A549 (cell line): ENCODE results near the gene DIAPH1. TPM values are rescaled to one million over a fixed set of nuclear protein-coding genes. Genes with fewer than 3 reads are reported as not detected.

Experiments
- ATAC-seq, 2 experiments: fragments of 200-7000 bp in 1 of 2; fragments of >200 bp in 1 of 2; cut with Nextera tagmentation in 1 of 2; cut with Tn5 transposase in 1 of 2; 3 replicates each; pipeline versions ENCODE4 v1.8.0 to v1.9.1; 2018 to 2020; ENCODE audit warnings: mild to moderate bottlenecking in 1 of 2, moderate library complexity in 1 of 2
- CTCF ChIA-PET: fragments of 300-600 bp; sonication (Branson Sonifier 250); formaldehyde crosslinking; extraction: SDS; loops from one replicate; lab custom pipeline; 2021; ENCODE audit warnings: antibody characterized with exemption, inconsistent platforms; lab: Yijun Ruan, JAX
- POLR2A ChIA-PET: fragments of 350-600 bp; formaldehyde crosslinking; extraction: SDS; loops from one replicate; lab custom pipeline; 2021; ENCODE audit warnings: antibody characterized with exemption, inconsistent platforms; lab: Yijun Ruan, JAX
- DNase-seq, 2 experiments: peaks; one replicate each; pipeline versions ENCODE4 v3.0.0 to v3.0.0-alpha.2; 2011 to 2016; ENCODE audit warnings: low read depth in 1 of 2, low spot score in 1 of 2
- FAIRE-seq: peaks from 2 replicates; lab custom pipeline; 2011; peaks lifted over from hg19 to GRCh38; lab: Jason Lieb, UNC
- H3K27ac ChIP-seq, 2 experiments: fragments of >200 bp; sonication (Bioruptor Twin); formaldehyde crosslinking; 3 replicates each; pipeline ENCODE4 v1.5.1; 2016 to 2017
- H3K4me1 ChIP-seq: fragments of >200 bp; sonication (Bioruptor Twin); formaldehyde crosslinking; 3 replicates; pipeline ENCODE4 v1.6.1; 2016
- H3K4me2 ChIP-seq: fragments of >200 bp; sonication (Bioruptor Twin); formaldehyde crosslinking; 3 replicates; pipeline ENCODE4 v1.6.1; 2016
- H3K4me3 ChIP-seq: fragments of >200 bp; sonication (Bioruptor Twin); formaldehyde crosslinking; 3 replicates; pipeline ENCODE4 v1.5.1; 2016
- H3K9me3 ChIP-seq: fragments of >200 bp; sonication (Bioruptor Twin); formaldehyde crosslinking; 3 replicates; pipeline ENCODE4 v1.6.1; 2016
- BHLHE40 ChIP-seq: IDR thresholded peaks from 2 replicates; pipeline ENCODE4 v1.6.1; 2012; ENCODE audit warnings: low read depth, low read length, inconsistent platforms
- CBX2 ChIP-seq: fragments of 200-600 bp; sonication (generic); IDR thresholded peaks from 2 replicates; pipeline ENCODE4 v1.6.1; 2016; ENCODE audit warnings: low read depth, mild to moderate bottlenecking, borderline replicate concordance
- CHD2 ChIP-seq: fragments of 150-350 bp; IDR thresholded peaks from 2 replicates; pipeline ENCODE4 v1.6.1; 2014; ENCODE audit warnings: low read length; ENCODE audit not compliant: partially characterized antibody
- CHD4 ChIP-seq: fragments of 200-600 bp; sonication (generic); IDR thresholded peaks from 2 replicates; pipeline ENCODE4 v1.6.1; 2016; ENCODE audit warnings: antibody characterized with exemption, mild to moderate bottlenecking, borderline replicate concordance
- EHF ChIP-seq: fragments of 250-450 bp; sonication (Bioruptor Pico); IDR thresholded peaks from 2 replicates; pipeline ENCODE4 v1.5.0; 2020; ENCODE audit warnings: mild to moderate bottlenecking
- EHMT2 ChIP-seq: fragments of 200-600 bp; sonication (generic); IDR thresholded peaks from 2 replicates; pipeline ENCODE4 v1.6.1; 2016; ENCODE audit warnings: antibody characterized with exemption, low read depth, mild to moderate bottlenecking, moderate library complexity
- FOSB ChIP-seq: fragments of 250-450 bp; sonication (Bioruptor Pico); IDR thresholded peaks from 2 replicates; pipeline ENCODE4 v1.5.0; 2020; ENCODE audit warnings: mild to moderate bottlenecking, moderate library complexity
- FOSL2 ChIP-seq, 2 experiments: fragments of 450-650 bp in 1 of 2; fragments of >200 bp in 1 of 2; sonication (Bioruptor Twin) in 1 of 2; formaldehyde crosslinking; IDR thresholded peaks; 2 replicates each; pipeline versions ENCODE4 v1.5.0 to v1.6.1; 2016 to 2020; ENCODE audit warnings: mild to moderate bottlenecking in 1 of 2, moderate library complexity in 1 of 2
- FOXS1 ChIP-seq: fragments of 250-450 bp; sonication (Bioruptor Pico); IDR thresholded peaks from 2 replicates; pipeline ENCODE4 v1.5.0; 2020; ENCODE audit warnings: mild to moderate bottlenecking, moderate library complexity
- GATA3 ChIP-seq: IDR thresholded peaks from 2 replicates; pipeline ENCODE4 v1.6.1; 2012; ENCODE audit warnings: borderline replicate concordance
- HDAC2 ChIP-seq: fragments of 200-600 bp; sonication (generic); IDR thresholded peaks from 2 replicates; pipeline ENCODE4 v1.6.1; 2016
- HEYL ChIP-seq: fragments of 250-450 bp; sonication (Bioruptor Pico); IDR thresholded peaks from 2 replicates; pipeline ENCODE4 v1.8.0; 2021; ENCODE audit warnings: mild to moderate bottlenecking, moderate library complexity
- HOXA7 ChIP-seq: fragments of 250-450 bp; sonication (Bioruptor Pico); IDR thresholded peaks from 2 replicates; pipeline ENCODE4 v1.5.0; 2020; ENCODE audit warnings: mild to moderate bottlenecking, moderate library complexity
- HOXB13 ChIP-seq: fragments of 250-450 bp; sonication (Bioruptor Pico); IDR thresholded peaks from 2 replicates; pipeline ENCODE4 v1.5.0; 2020; ENCODE audit warnings: low read depth, mild to moderate bottlenecking, moderate library complexity
- JUNB ChIP-seq: fragments of >200 bp; sonication (Bioruptor Twin); formaldehyde crosslinking; IDR thresholded peaks from 2 replicates; pipeline ENCODE4 v1.6.1; 2016
- MAZ ChIP-seq: fragments of 150-350 bp; IDR thresholded peaks from 2 replicates; pipeline ENCODE4 v1.6.1; 2014; ENCODE audit warnings: antibody characterized with exemption, low read depth, low read length, borderline replicate concordance
- MYC ChIP-seq: IDR thresholded peaks from 2 replicates; pipeline ENCODE4 v1.6.1; 2012; ENCODE audit warnings: mild to moderate bottlenecking, inconsistent platforms, low read length, improper control_type of control experiment, borderline replicate concordance
- NFE2L2 ChIP-seq: fragments of 150-350 bp; conservative IDR thresholded peaks from 2 replicates; pipeline ENCODE4 v1.6.1; 2014; ENCODE audit warnings: low read length
- NPAS2 ChIP-seq: fragments of 250-450 bp; sonication (Bioruptor Pico); IDR thresholded peaks from 2 replicates; pipeline ENCODE4 v1.8.0; 2022; ENCODE audit warnings: mild to moderate bottlenecking, moderate library complexity, borderline replicate concordance
- NR3C1 ChIP-seq: fragments of >200 bp; sonication (Bioruptor Twin); formaldehyde crosslinking; IDR thresholded peaks from 3 replicates; pipeline ENCODE4 v1.6.1; 2017
- PHF8 ChIP-seq: fragments of 200-600 bp; sonication (generic); IDR thresholded peaks from 2 replicates; pipeline ENCODE4 v1.6.1; 2016; ENCODE audit warnings: low read depth, mild to moderate bottlenecking, antibody characterized with exemption, moderate library complexity, borderline replicate concordance
- POLR2A ChIP-seq: IDR thresholded peaks from 2 replicates; pipeline ENCODE4 v1.6.1; 2012; ENCODE audit warnings: mild to moderate bottlenecking, low read length
- POLR2AphosphoS2 ChIP-seq: conservative IDR thresholded peaks from 2 replicates; pipeline ENCODE4 v1.6.1; 2012; ENCODE audit warnings: low read length, improper control_type of control experiment, inconsistent platforms
- RARB ChIP-seq: fragments of 250-450 bp; sonication (Bioruptor Pico); IDR thresholded peaks from 2 replicates; pipeline ENCODE4 v1.8.0; 2021; ENCODE audit warnings: mild to moderate bottlenecking, moderate library complexity
- RFX5 ChIP-seq: fragments of 450-650 bp; IDR thresholded peaks from 2 replicates; pipeline ENCODE4 v1.7.1; 2014; ENCODE audit warnings: antibody characterized with exemption, mild to moderate bottlenecking, moderate library complexity
- RNF2 ChIP-seq: fragments of 200-600 bp; sonication (generic); IDR thresholded peaks from 2 replicates; pipeline ENCODE4 v1.6.1; 2016; ENCODE audit warnings: low read depth, mild to moderate bottlenecking, antibody characterized with exemption, moderate library complexity, borderline replicate concordance
- TFCP2L1 ChIP-seq: fragments of 250-450 bp; sonication (Bioruptor Pico); IDR thresholded peaks from 2 replicates; pipeline ENCODE4 v1.5.0; 2021; ENCODE audit warnings: mild to moderate bottlenecking
- ZC3H11A ChIP-seq: fragments of 450-650 bp; IDR thresholded peaks from 2 replicates; pipeline ENCODE4 v1.6.1; 2014; ENCODE audit warnings: antibody characterized with exemption, mild to moderate bottlenecking
- ZNF302 ChIP-seq: fragments of 250-450 bp; sonication (Bioruptor Pico); IDR thresholded peaks from 2 replicates; pipeline ENCODE4 v1.9.0; 2021; ENCODE audit warnings: inconsistent platforms, mild to moderate bottlenecking, moderate library complexity
- WGBS: methylation state at CpG from one replicate; pipeline ENCODE4 v1.1.6; 2017; ENCODE audit errors: missing lambda C conversion rate; 5-methylcytosine and 5-hydroxymethylcytosine counted together
- polyA plus RNA-seq, 4 experiments: library from polyadenylated mRNA; depleted of rRNA in 3 of 4; stranded (reverse); fragments of >200 nt; fragmentation: RNase III in 1 of 4; extraction: RNeasy Plus Mini Kit Qiagen cat#74134 plus additional on column Dnase treatment in 1 of 4; gene quantifications; 2 replicates in 3 of 4; 3 replicates in 1 of 4; pipeline ENCODE4 v1.2.3, GENCODE V29; 2011 to 2017
- TF ChIP-seq, protein P1 (sequence below): fragments of 250-450 bp; sonication (Bioruptor Pico); IDR thresholded peaks from 2 replicates; pipeline ENCODE4 v1.5.0; 2020; ENCODE audit warnings: low read depth, mild to moderate bottlenecking, moderate library complexity
- TF ChIP-seq, protein P2 (sequence below): IDR thresholded peaks from 2 replicates; pipeline ENCODE4 v1.6.1; 2012
- TF ChIP-seq, protein P3 (sequence below): IDR thresholded peaks from 2 replicates; pipeline ENCODE4 v1.6.1; 2012
- TF ChIP-seq, protein P4 (sequence below): IDR thresholded peaks from 2 replicates; pipeline ENCODE4 v1.6.1; 2012; ENCODE audit warnings: low read depth, borderline replicate concordance
- TF ChIP-seq, protein P5 (sequence below): fragments of >200 bp; sonication (Bioruptor Twin); formaldehyde crosslinking; IDR thresholded peaks from 3 replicates; pipeline ENCODE4 v1.5.1; 2016
- TF ChIP-seq, protein P6 (sequence below): fragments of >200 bp; sonication (Bioruptor Twin); formaldehyde crosslinking; IDR thresholded peaks from 2 replicates; pipeline ENCODE4 v1.6.1; 2016

The DIAPH1 gene
- polyA plus RNA-seq, 2 of the 4 experiments (the other 2 are of a cell fraction), result 53.4 to 59.8 TPM

DNA sequence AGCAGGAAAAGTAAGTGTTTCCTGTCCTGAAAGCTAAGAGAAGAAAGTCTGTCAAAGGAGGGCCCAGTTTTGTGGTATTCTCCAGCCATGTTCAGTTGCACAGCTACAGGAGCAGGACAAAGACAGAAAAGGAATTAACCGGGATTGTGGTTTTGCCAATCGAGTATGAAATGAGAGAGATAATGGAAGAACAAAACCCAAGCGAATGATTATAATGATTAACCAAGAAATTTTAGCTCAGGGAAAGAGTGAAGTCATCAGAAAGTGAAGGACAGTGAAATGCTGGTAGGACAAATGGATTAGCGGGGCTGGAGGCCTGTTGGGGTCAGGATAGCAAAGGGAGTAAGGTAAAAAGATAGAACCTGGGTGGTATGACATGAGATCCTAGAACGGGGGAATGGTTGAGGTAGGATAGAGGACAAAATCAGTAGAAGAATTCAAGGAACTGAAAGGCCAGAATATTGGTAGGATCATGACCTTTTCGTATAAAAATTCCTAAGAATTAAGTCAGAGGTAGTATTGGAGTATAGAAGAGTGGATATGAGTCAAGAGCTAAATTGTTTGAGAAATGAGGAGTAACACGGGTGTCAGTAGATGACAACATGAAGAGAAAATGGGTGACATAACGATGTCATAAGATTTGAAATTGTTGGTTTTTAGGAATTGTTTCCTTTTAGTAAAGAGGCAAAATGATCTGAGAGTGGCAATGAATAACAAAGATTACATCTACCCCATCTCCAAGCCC is 52.8 kb downstream of the DIAPH1 start (continued):
- TF ChIP-seq POLR2A (no peak), GATA3 (no peak), BHLHE40 (no peak), FOSB (CRISPR knock-in tag) (no peak), NR3C1 (no peak), NFE2L2 (no peak), JUNB (no peak), FOXS1 (no peak), EHMT2 (no peak)
- TF ChIP-seq, all 56 proteins: peak for 0

DNA sequence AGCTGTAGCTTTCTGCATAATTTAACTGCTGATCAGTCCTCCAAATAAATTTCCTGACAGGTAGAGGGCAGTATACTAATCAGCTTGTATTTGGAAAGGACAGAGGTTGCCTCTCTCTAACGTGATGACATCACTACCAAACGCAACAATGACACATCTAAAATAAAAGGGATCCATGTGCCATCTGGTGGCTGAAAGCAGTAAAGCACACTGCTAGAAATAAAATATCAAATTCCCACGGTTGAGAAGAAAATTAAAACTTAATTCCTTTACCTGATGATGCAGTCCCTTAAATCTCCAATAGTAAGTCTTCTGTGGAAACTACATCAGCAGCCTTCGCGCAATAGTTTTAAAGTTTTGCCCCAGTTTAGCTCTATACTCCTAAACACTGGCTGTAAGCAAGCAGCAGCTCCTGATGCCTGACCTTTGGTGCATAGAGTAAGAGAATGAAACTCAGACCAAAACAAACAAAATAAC is 54.5 kb downstream of the DIAPH1 start:
- ATAC-seq, result peak; percentile 76 to 93
- no peaks in the 10 kb centered on the region for H3K4me1 ChIP-seq
- POLR2A ChIA-PET, result interaction anchor here (0.5 to 1.6 kb wide), 7 partner anchors 181 to 480 kb away, joined by 3 to 8 read pairs (median 3); partner anchors contain the start of genes PCDHB2, PCDHGA1, PCDHGA7 and PCDHGB1
- no peak overlapping the region for H3K4me3 ChIP-seq
- peak; percentile 99 for FAIRE-seq
- peaks cover 5% of the 10 kb centered on the region; the same call in 1 of the 3 replicates for H3K9me3 ChIP-seq
- peak; percentile 50 to 95 for DNase-seq
- WGBS, result 41% methylated on average over 5 of the region's 5 CpGs
- no peak overlapping the region for H3K27ac ChIP-seq
- H3K4me2 ChIP-seq, result no peak overlapping the region
- CTCF ChIA-PET, result interaction anchor here (0.5 to 3.7 kb wide), 76 partner anchors 10 to 871 kb away, joined by 3 to 30 read pairs (median 4); partner anchors contain the start of genes PCDHB11, PCDHB14, PCDHB16 and PCDHB2
- TF ChIP-seq ZNF302 (CRISPR knock-in tag) (no peak), ZC3H11A (no peak), HOXA7 (CRISPR knock-in tag) (no peak), FOSL2 (IDR thresholded peaks at IDR 0.05) (no peak), FOSL2 (CRISPR knock-in tag; IDR thresholded peaks at IDR 0.05) (peak; percentile 94), POLR2A (no peak), EHMT2 (no peak), MAZ (no peak), HOXB13 (CRISPR knock-in tag) (no peak), NR3C1 (no peak), CHD2 (no peak), PHF8 (no peak), MYC (no peak), HEYL (CRISPR knock-in tag) (no peak), RNF2 (no peak), POLR2AphosphoS2 (no peak), CHD4 (no peak), RARB (CRISPR knock-in tag) (no peak), HDAC2 (no peak), EHF (CRISPR knock-in tag) (no peak), NFE2L2 (peak; percentile 81), BHLHE40 (no peak), CBX2 (no peak), GATA3 (no peak), NPAS2 (CRISPR knock-in tag) (no peak), RFX5 (no peak), FOSB (CRISPR knock-in tag) (no peak), TFCP2L1 (no peak)
- TF ChIP-seq, protein P1, sequence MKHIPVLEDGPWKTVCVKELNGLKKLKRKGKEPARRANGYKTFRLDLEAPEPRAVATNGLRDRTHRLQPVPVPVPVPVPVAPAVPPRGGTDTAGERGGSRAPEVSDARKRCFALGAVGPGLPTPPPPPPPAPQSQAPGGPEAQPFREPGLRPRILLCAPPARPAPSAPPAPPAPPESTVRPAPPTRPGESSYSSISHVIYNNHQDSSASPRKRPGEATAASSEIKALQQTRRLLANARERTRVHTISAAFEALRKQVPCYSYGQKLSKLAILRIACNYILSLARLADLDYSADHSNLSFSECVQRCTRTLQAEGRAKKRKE (CRISPR knock-in tag), result no peak
- TF ChIP-seq, protein P2, sequence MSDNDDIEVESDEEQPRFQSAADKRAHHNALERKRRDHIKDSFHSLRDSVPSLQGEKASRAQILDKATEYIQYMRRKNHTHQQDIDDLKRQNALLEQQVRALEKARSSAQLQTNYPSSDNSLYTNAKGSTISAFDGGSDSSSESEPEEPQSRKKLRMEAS, result peak; percentile 51; the same call in 1 of the 2 replicates
- TF ChIP-seq, protein P3, sequence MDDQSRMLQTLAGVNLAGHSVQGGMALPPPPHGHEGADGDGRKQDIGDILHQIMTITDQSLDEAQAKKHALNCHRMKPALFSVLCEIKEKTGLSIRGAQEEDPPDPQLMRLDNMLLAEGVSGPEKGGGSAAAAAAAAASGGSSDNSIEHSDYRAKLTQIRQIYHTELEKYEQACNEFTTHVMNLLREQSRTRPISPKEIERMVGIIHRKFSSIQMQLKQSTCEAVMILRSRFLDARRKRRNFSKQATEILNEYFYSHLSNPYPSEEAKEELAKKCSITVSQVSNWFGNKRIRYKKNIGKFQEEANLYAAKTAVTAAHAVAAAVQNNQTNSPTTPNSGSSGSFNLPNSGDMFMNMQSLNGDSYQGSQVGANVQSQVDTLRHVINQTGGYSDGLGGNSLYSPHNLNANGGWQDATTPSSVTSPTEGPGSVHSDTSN, result no peak
- TF ChIP-seq, protein P4, sequence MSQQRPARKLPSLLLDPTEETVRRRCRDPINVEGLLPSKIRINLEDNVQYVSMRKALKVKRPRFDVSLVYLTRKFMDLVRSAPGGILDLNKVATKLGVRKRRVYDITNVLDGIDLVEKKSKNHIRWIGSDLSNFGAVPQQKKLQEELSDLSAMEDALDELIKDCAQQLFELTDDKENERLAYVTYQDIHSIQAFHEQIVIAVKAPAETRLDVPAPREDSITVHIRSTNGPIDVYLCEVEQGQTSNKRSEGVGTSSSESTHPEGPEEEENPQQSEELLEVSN, result no peak
- TF ChIP-seq, protein P5, sequence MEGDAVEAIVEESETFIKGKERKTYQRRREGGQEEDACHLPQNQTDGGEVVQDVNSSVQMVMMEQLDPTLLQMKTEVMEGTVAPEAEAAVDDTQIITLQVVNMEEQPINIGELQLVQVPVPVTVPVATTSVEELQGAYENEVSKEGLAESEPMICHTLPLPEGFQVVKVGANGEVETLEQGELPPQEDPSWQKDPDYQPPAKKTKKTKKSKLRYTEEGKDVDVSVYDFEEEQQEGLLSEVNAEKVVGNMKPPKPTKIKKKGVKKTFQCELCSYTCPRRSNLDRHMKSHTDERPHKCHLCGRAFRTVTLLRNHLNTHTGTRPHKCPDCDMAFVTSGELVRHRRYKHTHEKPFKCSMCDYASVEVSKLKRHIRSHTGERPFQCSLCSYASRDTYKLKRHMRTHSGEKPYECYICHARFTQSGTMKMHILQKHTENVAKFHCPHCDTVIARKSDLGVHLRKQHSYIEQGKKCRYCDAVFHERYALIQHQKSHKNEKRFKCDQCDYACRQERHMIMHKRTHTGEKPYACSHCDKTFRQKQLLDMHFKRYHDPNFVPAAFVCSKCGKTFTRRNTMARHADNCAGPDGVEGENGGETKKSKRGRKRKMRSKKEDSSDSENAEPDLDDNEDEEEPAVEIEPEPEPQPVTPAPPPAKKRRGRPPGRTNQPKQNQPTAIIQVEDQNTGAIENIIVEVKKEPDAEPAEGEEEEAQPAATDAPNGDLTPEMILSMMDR, result peak; percentile 94
- TF ChIP-seq, protein P6, sequence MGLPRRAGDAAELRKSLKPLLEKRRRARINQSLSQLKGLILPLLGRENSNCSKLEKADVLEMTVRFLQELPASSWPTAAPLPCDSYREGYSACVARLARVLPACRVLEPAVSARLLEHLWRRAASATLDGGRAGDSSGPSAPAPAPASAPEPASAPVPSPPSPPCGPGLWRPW, result no peak
